T follicular helper cell (primary cell): ENCODE data around the gene SMLR1.

Experiments used
- DNase-seq: peaks from one replicate; pipeline ENCODE4 v3.0.0-alpha.2; 2020; ENCODE audit warnings: low read depth

The SMLR1 gene

DNA sequence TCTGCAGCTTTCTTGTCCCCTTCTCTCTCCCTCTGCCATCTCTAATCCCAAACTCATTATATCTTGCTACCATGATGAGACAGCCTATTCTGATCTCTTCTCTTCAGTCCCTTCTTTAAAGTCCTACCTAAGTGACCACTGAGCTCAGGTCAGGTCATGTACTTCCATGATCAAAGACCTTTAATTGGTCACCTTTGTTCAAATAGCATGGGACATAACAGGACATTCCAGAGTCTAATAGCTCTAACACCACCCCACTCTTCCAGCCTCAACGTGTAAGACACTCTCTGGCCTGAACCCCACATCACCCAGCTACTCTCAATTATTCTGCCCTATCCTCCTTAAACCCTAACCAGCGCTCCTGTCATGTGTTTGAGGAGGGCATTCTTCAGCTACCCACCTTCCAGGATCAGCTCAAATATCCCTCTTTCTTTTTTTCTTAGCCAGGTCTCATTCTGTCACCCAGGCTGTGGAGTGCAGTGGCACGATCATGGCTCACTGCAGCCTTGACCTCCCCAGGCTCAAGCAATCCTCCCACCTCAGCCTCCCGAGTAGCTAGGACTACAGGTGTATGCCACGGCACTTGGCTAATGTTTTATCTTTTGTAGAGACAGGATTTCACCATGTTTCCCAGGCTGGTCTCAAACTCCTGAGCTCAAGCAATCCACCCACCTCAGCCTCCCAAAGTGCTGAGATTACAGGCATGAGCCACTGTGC lies 2.1 kb upstream of the SMLR1 start:
- DNase-seq = no peak

GRCh38 chr6:130825772-130826441 lies 1.3 kb upstream of the SMLR1 start:
- no peak for DNase-seq

DNA sequence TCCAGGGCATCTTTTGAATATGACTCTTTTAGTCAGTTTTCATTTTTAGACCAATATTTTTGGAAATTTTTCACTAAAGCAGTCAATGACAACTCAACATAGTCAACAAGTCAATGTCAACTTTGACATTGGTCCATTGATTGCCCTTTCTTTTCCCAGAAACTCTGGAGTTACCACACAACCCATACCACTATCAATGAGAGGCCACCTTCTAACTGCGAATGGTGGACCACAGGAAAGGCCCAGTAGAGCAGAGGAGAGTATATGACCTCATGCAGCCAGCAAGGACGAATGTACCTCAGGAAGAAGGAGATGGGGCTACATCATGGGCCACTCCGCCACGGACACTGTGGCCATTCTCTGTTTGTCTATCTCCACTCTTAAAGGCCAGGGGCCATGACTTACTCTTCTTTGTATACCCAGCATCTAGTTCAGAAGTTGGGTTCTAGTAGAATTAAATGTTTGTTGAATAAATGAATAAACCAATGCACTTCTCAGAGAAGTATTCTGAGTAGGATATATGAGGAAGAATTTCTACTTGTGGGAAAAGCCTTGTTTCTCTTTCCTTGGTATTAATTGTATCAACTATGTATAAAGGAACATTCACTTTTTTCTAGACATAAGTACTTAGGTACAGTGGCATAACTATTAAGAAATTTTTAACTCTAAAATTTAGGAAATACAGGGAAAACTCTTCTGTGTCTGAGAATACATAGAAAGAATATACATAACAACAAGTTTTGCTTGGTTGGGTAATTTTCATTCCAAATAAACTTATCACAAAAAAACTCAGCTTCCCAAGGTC lies 562 bp upstream of the SMLR1 start:
- no peak for DNase-seq

- DNase-seq = no peak
These were observed 2.2 kb downstream of the SMLR1 start for GRCh38 chr6:130829333-130829910.

GRCh38 chr6:130831607-130832006 lies 4.4 kb downstream of the SMLR1 start:
- DNase-seq = no peak

DNA sequence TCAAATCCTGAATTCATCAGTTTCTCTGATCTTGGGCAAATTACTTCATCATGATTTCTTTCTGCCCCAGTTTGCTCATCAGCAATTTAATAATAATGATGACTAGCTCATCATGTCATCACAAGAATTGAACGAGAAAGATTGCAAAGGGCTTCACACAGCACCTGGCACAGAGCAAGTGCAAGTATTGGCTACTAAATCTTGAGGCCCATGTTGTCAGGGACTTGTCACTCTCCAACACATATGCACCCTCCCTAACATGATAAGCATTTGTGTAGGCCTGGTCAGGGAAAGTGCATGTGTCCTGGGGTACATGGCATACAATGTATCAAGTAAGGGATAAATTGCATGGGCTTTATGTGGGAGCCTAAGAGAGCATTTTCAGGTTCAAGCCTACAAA lies 6.4 kb downstream of the SMLR1 start:
- no peak for DNase-seq

DNA sequence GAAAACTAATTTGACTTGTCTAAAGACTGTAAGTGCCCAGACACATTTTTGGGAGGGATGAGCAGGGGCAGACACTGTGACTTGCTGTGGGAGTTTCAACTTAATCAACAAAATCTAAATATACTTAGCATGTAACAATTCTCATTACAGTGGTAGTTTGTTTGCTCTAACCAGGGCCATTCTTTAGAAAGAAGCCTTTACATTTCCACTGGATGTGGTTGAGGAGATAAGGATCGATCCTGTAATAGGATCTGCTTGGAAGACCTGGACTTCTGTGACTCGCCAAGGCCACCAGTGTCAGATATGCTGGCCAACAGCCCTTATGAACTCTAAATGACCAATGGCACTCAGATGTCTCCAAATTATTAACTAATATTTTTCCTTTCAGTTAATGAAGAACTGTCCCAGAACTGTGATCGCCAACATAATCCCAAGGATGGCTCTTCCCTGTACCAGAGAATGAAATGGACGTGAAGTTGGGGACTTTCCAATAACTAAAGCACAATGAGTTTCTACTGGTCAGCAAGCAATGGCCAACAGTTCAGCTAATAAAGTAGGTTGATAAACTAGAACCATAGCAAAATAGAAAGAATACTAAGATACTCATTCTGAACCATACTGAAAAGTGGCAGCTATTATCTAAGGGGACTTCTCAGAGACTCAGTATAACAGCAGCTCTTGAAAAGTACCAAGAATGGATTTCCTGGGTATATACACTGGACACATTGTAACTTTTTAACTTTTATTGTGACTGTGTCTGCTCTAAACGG lies 7.5 kb downstream of the SMLR1 start:
- DNase-seq = no peak

DNA sequence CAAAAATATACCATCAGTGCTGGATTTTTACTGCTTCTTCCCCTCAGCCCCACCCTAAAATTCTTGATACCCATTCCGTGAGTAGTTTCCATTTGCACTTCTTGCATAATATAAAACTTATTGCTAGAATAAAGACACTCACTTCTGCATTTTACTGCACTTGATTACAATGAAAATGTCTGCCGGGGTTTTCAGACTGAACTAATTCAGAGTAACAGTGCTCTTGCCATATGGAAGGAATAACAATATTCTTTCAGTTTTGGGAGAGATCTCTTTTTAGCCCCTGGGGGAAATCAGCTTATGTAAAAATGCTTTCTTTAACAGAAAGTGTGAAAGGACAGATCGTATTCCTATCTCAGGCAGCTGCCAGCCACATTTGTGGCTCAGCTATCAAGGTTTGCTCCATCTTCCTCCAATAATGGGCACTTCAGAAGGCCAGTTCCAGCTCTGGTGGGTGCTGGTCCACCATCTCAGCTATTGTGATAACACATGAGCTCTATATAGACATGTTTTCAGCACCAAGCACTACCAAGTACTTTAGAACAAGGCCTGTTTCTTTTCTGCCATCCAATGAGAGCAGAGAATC lies 8.9 kb downstream of the SMLR1 start:
- DNase-seq = no peak

DNA sequence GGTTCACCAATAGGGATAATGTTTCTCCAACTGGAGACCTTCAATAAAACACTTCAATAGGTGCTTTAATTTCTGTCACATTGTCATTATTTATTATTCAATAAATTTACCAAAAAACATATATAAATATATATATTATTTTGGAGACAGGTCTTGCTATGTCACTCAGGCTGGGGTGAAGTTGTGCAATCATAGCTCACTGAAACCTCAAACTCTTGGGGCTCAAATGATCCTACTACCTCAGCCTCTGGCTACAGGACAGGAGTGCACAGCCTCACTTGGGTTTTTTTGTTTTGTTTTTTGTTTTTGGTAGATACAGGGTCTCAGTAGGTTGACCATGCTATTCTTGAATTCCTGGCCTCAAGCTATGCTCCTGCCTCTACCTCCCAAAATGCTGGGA lies 9.9 kb downstream of the SMLR1 start:
- DNase-seq = no peak

DNA sequence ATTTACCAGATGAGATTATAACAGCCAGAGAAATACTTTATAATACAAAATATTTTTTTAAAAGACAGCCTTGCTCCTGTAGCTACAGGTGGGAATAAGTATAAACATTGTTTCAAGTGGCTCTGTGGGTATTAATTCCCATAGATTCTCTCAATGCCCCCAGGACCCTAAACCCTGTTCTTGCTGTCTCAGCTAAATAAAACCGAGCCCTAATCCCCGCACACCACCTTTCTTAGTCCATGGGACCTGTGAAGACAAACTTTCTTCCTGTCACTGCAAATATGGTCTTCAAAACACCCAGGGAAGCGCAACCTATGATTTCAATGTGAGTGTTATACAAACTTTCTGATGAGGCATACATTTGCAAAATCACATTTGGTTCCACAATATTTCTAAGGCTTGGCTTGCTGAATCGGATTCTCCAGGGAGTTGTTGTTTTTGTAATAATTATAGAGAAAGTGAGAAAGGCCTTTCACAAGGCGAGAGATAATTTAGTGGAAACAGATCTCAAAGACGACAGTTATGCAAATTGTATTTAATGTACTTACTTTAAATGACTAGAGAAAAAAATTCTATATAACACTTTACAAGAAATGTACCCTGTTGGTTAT lies 11.1 kb downstream of the SMLR1 start:
- no peak for DNase-seq

GRCh38 chr6:130838951-130839350 lies 11.7 kb downstream of the SMLR1 start:
- DNase-seq = no peak

- no peak for DNase-seq
These were observed 12.2 kb downstream of the SMLR1 start for GRCh38 chr6:130839379-130839778.

DNA sequence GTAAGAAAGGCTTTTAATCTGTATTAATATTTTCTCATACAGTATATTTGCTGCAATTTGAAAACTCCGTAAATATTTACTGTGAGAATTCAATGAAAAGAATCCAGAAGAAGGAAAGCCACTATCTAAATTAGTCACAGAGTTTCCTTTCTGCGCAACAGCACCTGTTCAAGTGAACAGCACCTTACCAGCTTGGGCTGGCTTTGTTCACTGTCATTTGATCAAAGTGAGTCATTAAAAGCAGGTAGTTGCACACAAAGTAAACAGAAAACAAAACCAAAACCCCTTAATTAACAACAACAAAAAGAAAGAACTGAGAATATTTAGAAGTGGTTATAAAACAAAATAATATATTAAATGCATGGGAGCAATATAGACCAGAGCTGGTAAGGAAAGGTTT lies 12.8 kb downstream of the SMLR1 start:
- DNase-seq = no peak

GRCh38 chr6:130841128-130841728 lies 14.0 kb downstream of the SMLR1 start:
- DNase-seq = no peak

GRCh38 chr6:130843575-130844320 lies 16.5 kb downstream of the SMLR1 start:
- DNase-seq = no peak

DNA sequence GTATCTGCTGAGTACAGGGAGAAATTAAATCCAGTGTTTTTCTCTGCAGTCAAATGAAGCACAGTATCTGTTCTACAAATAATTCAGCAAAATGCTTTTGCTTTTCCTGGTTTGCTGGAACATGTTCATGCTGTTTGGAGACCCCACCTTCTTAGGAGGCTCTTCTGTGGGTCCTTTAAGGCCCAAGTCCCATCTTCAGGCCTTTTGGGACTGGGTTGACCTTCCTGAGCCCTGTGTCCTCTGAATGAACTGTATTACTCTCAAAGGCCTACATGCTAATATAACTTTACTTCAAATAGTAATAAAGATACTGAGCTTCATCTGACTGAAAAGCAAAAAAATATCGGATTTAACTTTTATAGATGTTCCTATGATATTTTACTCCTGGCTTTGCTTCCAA lies 19.3 kb downstream of the SMLR1 start:
- DNase-seq = no peak

- DNase-seq = no peak
These were observed 20.1 kb downstream of the SMLR1 start for GRCh38 chr6:130847001-130847910.

DNA sequence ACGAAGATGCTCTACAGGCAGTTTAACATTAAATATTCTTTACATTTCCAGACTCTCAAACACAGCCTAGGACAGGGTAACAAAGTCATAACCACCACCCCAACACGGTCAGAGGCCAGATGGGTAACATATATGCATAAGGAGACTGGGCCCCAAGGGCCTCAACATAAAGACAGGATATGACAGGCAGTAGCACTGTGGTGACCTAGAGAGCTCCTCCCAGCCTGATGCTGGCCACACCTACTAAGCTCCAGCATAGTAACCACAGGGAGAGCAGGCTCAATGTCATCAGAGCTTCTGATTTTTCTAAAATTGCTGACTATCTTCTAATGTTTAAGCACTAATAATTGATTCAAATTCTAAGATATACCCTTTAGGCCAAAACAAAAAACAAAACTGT lies 21.7 kb downstream of the SMLR1 start:
- peak; percentile 5 for DNase-seq

GRCh38 chr6:130849594-130849993 lies 22.4 kb downstream of the SMLR1 start:
- DNase-seq = no peak
